Measurements from ENCODE around the gene TP53.

The TP53 gene

DNA sequence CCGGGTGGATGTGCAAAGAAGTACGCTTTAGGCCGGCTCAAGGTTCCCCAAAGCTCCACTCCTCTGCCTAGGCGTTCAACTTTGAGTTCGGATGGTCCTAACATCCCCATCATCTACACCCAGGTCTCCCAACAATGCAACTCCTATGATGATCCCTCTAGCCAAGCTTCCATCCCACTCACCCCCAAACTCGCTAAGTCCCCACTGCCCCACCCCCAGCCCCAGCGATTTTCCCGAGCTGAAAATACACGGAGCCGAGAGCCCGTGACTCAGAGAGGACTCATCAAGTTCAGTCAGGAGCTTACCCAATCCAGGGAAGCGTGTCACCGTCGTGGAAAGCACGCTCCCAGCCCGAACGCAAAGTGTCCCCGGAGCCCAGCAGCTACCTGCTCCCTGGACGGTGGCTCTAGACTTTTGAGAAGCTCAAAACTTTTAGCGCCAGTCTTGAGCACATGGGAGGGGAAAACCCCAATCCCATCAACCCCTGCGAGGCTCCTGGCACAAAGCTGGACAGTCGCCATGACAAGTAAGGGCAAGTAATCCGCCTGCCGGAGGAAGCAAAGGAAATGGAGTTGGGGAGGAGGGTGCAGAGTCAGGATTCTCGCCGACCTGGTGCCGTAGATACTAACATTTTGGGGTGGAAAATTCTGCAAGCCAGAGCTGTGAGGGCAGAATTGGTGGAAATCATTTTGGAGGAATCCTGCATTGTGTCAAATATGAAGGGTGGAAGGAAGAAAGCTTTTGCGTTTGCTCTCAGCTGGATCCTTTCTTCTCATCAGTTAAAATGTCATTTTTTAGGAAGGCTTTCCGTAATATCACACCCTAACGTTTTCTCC lies at the start of gene TP53:
Gene TP53, minus strand, starts transcription at position 419 of the 836 bp plus-strand sequence. CDS start 10,896 bp downstream, outside the sequence.
- H4K20me1 ChIP-seq (ENCODE audit: low read depth, low read length) = peaks cover 25% of the 10 kb centered on the region

DNA sequence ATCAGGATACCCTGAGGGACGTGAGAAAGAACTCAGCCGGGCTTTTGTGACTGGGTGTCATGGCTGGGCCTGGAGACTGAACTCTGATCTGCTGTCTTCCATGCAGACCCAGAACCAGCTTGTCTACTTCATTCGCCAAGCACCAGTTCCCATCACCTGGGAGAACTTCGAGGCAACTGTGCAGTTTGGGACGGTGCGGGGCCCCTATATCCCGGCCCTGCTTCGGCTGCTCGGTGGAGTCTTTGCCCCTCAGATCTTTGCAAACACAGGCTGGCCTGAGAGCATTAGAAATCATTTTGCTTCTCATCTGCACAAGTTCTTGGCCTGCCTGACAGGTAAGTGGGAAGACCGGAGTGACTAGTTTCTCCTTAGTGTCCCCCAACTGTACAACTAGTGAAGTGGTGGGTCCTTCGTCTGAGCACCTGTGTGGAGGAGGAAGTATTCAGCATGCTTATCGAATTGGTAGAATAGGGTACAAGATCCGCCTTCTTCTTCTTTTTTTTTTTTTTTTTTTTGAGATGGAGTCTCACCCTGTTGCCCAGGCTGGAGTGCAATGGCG lies 45.8 kb upstream of the TP53 start:
- Histone ChIP-seq H3K4me3 (ENCODE audit: insufficient read depth, low read length, poor library complexity, severe bottlenecking) (no peak overlapping the region), H3K9ac (ENCODE audit: low read length) (no peak overlapping the region), H3K27me3 (ENCODE audit: low read length) (no peaks in the 10 kb centered on the region), H3F3A (ENCODE audit: insufficient read depth) (no peaks in the 10 kb centered on the region), H3K9me2 (replicated peaks; ENCODE audit: insufficient read depth, low read length) (no peaks in the 10 kb centered on the region), H3K9me3 (ENCODE audit: insufficient read depth, low read length) (no peaks in the 10 kb centered on the region), H3K79me2 (ENCODE audit: insufficient read depth, low read length) (no peaks in the 10 kb centered on the region), H3K27ac (ENCODE audit: low read depth, low read length) (no peak overlapping the region), H4K20me1 (ENCODE audit: low read depth, low read length) (no peaks in the 10 kb centered on the region), H3K4me2 (ENCODE audit: low read depth, low read length, poor library complexity, severe bottlenecking) (no peak overlapping the region), H3K36me3 (ENCODE audit: low read length) (no peaks in the 10 kb centered on the region), H2AFZ (ENCODE audit: low read depth, low read length, severe bottlenecking) (no peak overlapping the region)
- no peak for TF ChIP-seq EZH2phosphoT487 (conservative IDR thresholded peaks at IDR 0.05; ENCODE audit: low read length)
- TF ChIP-seq, protein P1, sequence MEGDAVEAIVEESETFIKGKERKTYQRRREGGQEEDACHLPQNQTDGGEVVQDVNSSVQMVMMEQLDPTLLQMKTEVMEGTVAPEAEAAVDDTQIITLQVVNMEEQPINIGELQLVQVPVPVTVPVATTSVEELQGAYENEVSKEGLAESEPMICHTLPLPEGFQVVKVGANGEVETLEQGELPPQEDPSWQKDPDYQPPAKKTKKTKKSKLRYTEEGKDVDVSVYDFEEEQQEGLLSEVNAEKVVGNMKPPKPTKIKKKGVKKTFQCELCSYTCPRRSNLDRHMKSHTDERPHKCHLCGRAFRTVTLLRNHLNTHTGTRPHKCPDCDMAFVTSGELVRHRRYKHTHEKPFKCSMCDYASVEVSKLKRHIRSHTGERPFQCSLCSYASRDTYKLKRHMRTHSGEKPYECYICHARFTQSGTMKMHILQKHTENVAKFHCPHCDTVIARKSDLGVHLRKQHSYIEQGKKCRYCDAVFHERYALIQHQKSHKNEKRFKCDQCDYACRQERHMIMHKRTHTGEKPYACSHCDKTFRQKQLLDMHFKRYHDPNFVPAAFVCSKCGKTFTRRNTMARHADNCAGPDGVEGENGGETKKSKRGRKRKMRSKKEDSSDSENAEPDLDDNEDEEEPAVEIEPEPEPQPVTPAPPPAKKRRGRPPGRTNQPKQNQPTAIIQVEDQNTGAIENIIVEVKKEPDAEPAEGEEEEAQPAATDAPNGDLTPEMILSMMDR (IDR thresholded peaks at IDR 0.05; ENCODE audit: insufficient read depth, low read length, poor library complexity, severe bottlenecking) = no peak

More for the DNA sequence above, at the start of gene TP53:
- Histone ChIP-seq H3K27ac (ENCODE audit: low read depth, low read length) (peak within 1 kb of the TSS; percentile 84), H3K9ac (ENCODE audit: low read length) (peak within 1 kb of the TSS; percentile 87), H2AFZ (ENCODE audit: low read depth, low read length, severe bottlenecking) (peak within 1 kb of the TSS; percentile 72), H3K9me3 (ENCODE audit: insufficient read depth, low read length) (no peaks in the 10 kb centered on the region), H3K27me3 (ENCODE audit: low read length) (no peaks in the 10 kb centered on the region), H3K9me2 (replicated peaks; ENCODE audit: insufficient read depth, low read length) (no peaks in the 10 kb centered on the region), H3K36me3 (ENCODE audit: low read length) (peaks cover 18% of the 10 kb centered on the region), H3K4me3 (ENCODE audit: insufficient read depth, low read length, poor library complexity, severe bottlenecking) (peak within 1 kb of the TSS; percentile 88), H3F3A (ENCODE audit: insufficient read depth) (peaks cover 15% of the 10 kb centered on the region), H3K79me2 (ENCODE audit: insufficient read depth, low read length) (peaks cover 60% of the 10 kb centered on the region), H3K4me2 (ENCODE audit: low read depth, low read length, poor library complexity, severe bottlenecking) (peak within 1 kb of the TSS; percentile 78)
- TF ChIP-seq, protein P1 (IDR thresholded peaks at IDR 0.05; ENCODE audit: insufficient read depth, low read length, poor library complexity, severe bottlenecking) = no peak

DNA sequence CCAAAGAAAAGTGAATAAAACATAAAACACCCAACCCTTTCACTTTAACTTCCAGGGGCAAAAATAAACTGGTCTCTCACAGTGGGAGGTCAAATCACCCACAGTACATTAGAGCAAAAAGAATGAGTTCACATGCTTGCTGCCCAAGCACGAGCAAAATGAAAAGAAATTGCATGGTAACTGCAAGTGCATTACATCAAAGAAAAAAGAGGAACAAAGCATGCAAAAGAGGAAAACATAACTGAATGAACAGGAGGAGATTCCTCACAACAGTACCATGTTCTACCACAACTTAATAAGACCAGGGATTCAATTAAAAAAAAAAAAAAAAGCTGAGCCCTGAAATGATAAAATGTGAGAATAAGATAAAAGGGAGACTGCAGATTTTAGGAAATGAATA lies 42.5 kb upstream of the TP53 start:
- Histone ChIP-seq H3K9me2 (replicated peaks; ENCODE audit: insufficient read depth, low read length) (no peaks in the 10 kb centered on the region), H3K27me3 (ENCODE audit: low read length) (no peaks in the 10 kb centered on the region), H3K4me3 (ENCODE audit: insufficient read depth, low read length, poor library complexity, severe bottlenecking) (no peak overlapping the region)

More for the DNA sequence above, 42.5 kb upstream of the TP53 start:
- H3F3A ChIP-seq (ENCODE audit: insufficient read depth) = no peaks in the 10 kb centered on the region
- H3K9me3 ChIP-seq (ENCODE audit: insufficient read depth, low read length) = no peaks in the 10 kb centered on the region
- H3K4me2 ChIP-seq (ENCODE audit: low read depth, low read length, poor library complexity, severe bottlenecking) = no peak overlapping the region
- no peak for TF ChIP-seq EZH2phosphoT487 (conservative IDR thresholded peaks at IDR 0.05; ENCODE audit: low read length)
- TF ChIP-seq, protein P1 (IDR thresholded peaks at IDR 0.05; ENCODE audit: insufficient read depth, low read length, poor library complexity, severe bottlenecking) = no peak
- H2AFZ ChIP-seq (ENCODE audit: low read depth, low read length, severe bottlenecking) = no peak overlapping the region
- H3K9ac ChIP-seq (ENCODE audit: low read length) = no peak overlapping the region
- no peak overlapping the region for H3K27ac ChIP-seq (ENCODE audit: low read depth, low read length)
- H3K36me3 ChIP-seq (ENCODE audit: low read length) = no peaks in the 10 kb centered on the region
- H3K79me2 ChIP-seq (ENCODE audit: insufficient read depth, low read length) = no peaks in the 10 kb centered on the region
- no peaks in the 10 kb centered on the region for H4K20me1 ChIP-seq (ENCODE audit: low read depth, low read length)
